ENCODE data around the gene GPR162. TPM values are rescaled to one million over a fixed set of nuclear protein-coding genes. Genes with fewer than 3 reads are reported as not detected.
A peak's percentile ranks its signal among the peaks of the same experiment; 100 is the strongest.

The GPR162 gene
- total RNA-seq, 1 experiment from 2014 or later = 6.1 TPM

GRCh38 chr12:6866163-6866919 lies 44.7 kb downstream of the GPR162 start:
- Histone ChIP-seq H3K23me2 (ENCODE audit: insufficient read length, low read depth, low read length, poor library complexity, severe bottlenecking) (peaks cover 9% of the 10 kb centered on the region), H3K23ac (ENCODE audit: insufficient read length, low read depth, low read length) (no peak overlapping the region), H2BK120ac (ENCODE audit: low read depth, low read length, poor library complexity, severe bottlenecking) (no peak overlapping the region), H4K5ac (ENCODE audit: insufficient read length, low read depth, low read length) (no peak overlapping the region), H3K4me1 (ENCODE audit: insufficient read depth, low read length) (no peaks in the 10 kb centered on the region; the same call in 1 of the 2 replicates), H4K8ac (replicated peaks; ENCODE audit: insufficient read length, low read depth, low read length) (no peak overlapping the region), H3K14ac (ENCODE audit: insufficient read depth, low read length) (no peak overlapping the region), H2AFZ (ENCODE audit: low read length) (no peak overlapping the region), H2BK15ac (ENCODE audit: low read depth, low read length) (no peak overlapping the region), H3K18ac (ENCODE audit: insufficient read length, low read depth, low read length) (no peak overlapping the region), H3K27me3 (ENCODE audit: insufficient read depth, low read length) (no peaks in the 10 kb centered on the region), H3K4me2 (ENCODE audit: insufficient read depth, insufficient read length, low read length) (peak overlapping the region; percentile 94), H2BK20ac (ENCODE audit: low read depth, low read length, poor library complexity, severe bottlenecking) (no peak overlapping the region), H3K9ac (ENCODE audit: extremely low read depth, insufficient read length, low read length) (no peak overlapping the region), H3K9me3 (ENCODE audit: control insufficient read depth, low read depth, low read length) (no peaks in the 10 kb centered on the region), H4K20me1 (ENCODE audit: control insufficient read depth, insufficient read depth, insufficient read length) (no peaks in the 10 kb centered on the region), H2BK5ac (ENCODE audit: insufficient read length, low read length) (no peak overlapping the region), H3T11ph (ENCODE audit: low read length) (no peak overlapping the region), H4K91ac (ENCODE audit: insufficient read length, low read depth, low read length) (no peak overlapping the region), H3K79me1 (ENCODE audit: insufficient read depth, low read depth, low read length, poor library complexity, severe bottlenecking) (no peaks in the 10 kb centered on the region), H3K56ac (ENCODE audit: insufficient read length, low read depth, low read length) (no peak overlapping the region), H3K79me2 (ENCODE audit: insufficient read depth, low read length) (peaks cover 5% of the 10 kb centered on the region; the same call in 1 of the 2 replicates), H2AK5ac (ENCODE audit: insufficient read length, low read length) (no peak overlapping the region), H3K27ac (ENCODE audit: insufficient read length, low read depth, low read length) (no peak overlapping the region), H3K4ac (ENCODE audit: low read depth, low read length) (no peak overlapping the region), H2BK12ac (ENCODE audit: insufficient read length, low read depth, low read length) (no peak overlapping the region)
- H3K27me3 Mint-ChIP-seq (ENCODE audit: low read depth) = no peaks in the 10 kb centered on the region
- H3K27ac Mint-ChIP-seq = peak overlapping the region in 2 of 3 experiments; percentile 32 to 52; a peak in 4 of 7 replicates
- no peaks in the 10 kb centered on the region; a peak in 1 of 5 replicates for H3K9me3 Mint-ChIP-seq
- no CpG with 5 or more reads among the region's 19 CpGs for WGBS (ENCODE audit: extremely low coverage, insufficient read length, low lambda C conversion rate)
- H3K4me1 Mint-ChIP-seq = peaks cover 41 to 47% of the 10 kb centered on the region in 2 experiments
- H3K4me3 Mint-ChIP-seq = peak overlapping the region; percentile 93 to 95
- peak; percentile 72 for DNase-seq
- TF ChIP-seq CTCF (conservative IDR thresholded peaks at IDR 0.05) = no peak
- H3K36me3 Mint-ChIP-seq (ENCODE audit: insufficient read depth in 1 of 3, low read depth in 3 of 3) = peaks cover 51 to 79% (median 73%) of the 10 kb centered on the region in 3 experiments
